K562 (cell line): Measurements from ENCODE around the gene NEK1. TPM values are rescaled to one million over a fixed set of nuclear protein-coding genes. Genes with fewer than 3 reads are reported as not detected.

Experiments
- MED1 ChIP-seq: sonication (generic); formaldehyde crosslinking; IDR thresholded peaks from 2 replicates; pipeline ENCODE4 v1.8.1; 2023; ENCODE audit warnings: missing genetic modification reagents, borderline replicate concordance
- NFATC3 ChIP-seq: fragments of 450-650 bp; IDR thresholded peaks from 2 replicates; pipeline ENCODE4 v1.6.1; 2017; ENCODE audit warnings: mild to moderate bottlenecking
- NR2F6 ChIP-seq: fragments of 450-650 bp; formaldehyde crosslinking; IDR thresholded peaks from 2 replicates; pipeline ENCODE4 v1.4.0; 2020; ENCODE audit warnings: mild to moderate bottlenecking
- POLR2AphosphoS2 ChIP-seq: IDR thresholded peaks from 2 replicates; pipeline ENCODE4 v1.6.1; 2012; ENCODE audit warnings: low read length, improper control_type of control experiment
- POLR2G ChIP-seq: fragments of 200-400 bp; formaldehyde crosslinking; IDR thresholded peaks from 2 replicates; pipeline ENCODE4 v1.6.1; 2017; ENCODE audit warnings: low read depth, mild to moderate bottlenecking, antibody characterized with exemption, low read length, moderate library complexity
- RB1 ChIP-seq: fragments of 450-650 bp; IDR thresholded peaks from 2 replicates; pipeline ENCODE4 v1.6.1; 2017; ENCODE audit warnings: low read depth, mild to moderate bottlenecking
- SLC30A9 ChIP-seq: fragments of 250-450 bp; sonication (Bioruptor Pico); IDR thresholded peaks from 2 replicates; pipeline ENCODE4 v1.8.0; 2022; ENCODE audit warnings: mild to moderate bottlenecking, moderate library complexity
- SRSF3 ChIP-seq: fragments of 200-400 bp; formaldehyde crosslinking; IDR thresholded peaks from 2 replicates; pipeline ENCODE4 v1.6.1; 2016; ENCODE audit warnings: mild to moderate bottlenecking, low read length, moderate library complexity; ENCODE audit not compliant: insufficient read depth
- TEAD2 ChIP-seq: fragments of 450-650 bp; IDR thresholded peaks from 2 replicates; pipeline ENCODE4 v1.6.1; 2016; ENCODE audit warnings: missing genetic modification characterization, control low read depth, missing compliant biosample characterization
- TFAM ChIP-seq: fragments of 250-450 bp; sonication (Bioruptor Pico); conservative IDR thresholded peaks from 2 replicates; pipeline ENCODE4 v1.5.0; 2021; ENCODE audit warnings: mild to moderate bottlenecking, moderate library complexity
- THAP12 ChIP-seq: fragments of 250-450 bp; sonication (Bioruptor Pico); IDR thresholded peaks from 2 replicates; pipeline ENCODE4 v1.9.0; 2021; ENCODE audit warnings: mild to moderate bottlenecking, inconsistent platforms
- THRB ChIP-seq: fragments of 450-650 bp; formaldehyde crosslinking; conservative IDR thresholded peaks from 2 replicates; pipeline ENCODE4 v1.4.0; 2022; ENCODE audit warnings: mild to moderate bottlenecking, missing genetic modification characterization
- ZBTB34 ChIP-seq: fragments of 250-450 bp; sonication (Bioruptor Pico); IDR thresholded peaks from 2 replicates; pipeline ENCODE4 v1.8.0; 2021; ENCODE audit warnings: mild to moderate bottlenecking, moderate library complexity
- ZEB2 ChIP-seq: fragments of 450-650 bp; IDR thresholded peaks from 2 replicates; pipeline ENCODE4 v1.6.1; 2016
- ZFX ChIP-seq: sonication (generic); formaldehyde crosslinking; IDR thresholded peaks from 2 replicates; pipeline ENCODE4 v1.8.0; 2022; ENCODE audit warnings: mild to moderate bottlenecking, missing genetic modification reagents, moderate library complexity
- ZNF217 ChIP-seq: sonication (generic); formaldehyde crosslinking; IDR thresholded peaks from 2 replicates; pipeline ENCODE4 v1.8.0; 2022; ENCODE audit warnings: mild to moderate bottlenecking, missing genetic modification reagents
- ZNF512 ChIP-seq: IDR thresholded peaks from 2 replicates; pipeline ENCODE4 v1.6.1; 2016; ENCODE audit warnings: missing genetic modification characterization, missing compliant biosample characterization
- ZNF57 ChIP-seq: fragments of 450-650 bp; formaldehyde crosslinking; IDR thresholded peaks from 2 replicates; pipeline ENCODE4 v1.4.0; 2020; ENCODE audit warnings: mild to moderate bottlenecking, moderate library complexity
- ZNF764 ChIP-seq: fragments of 250-450 bp; sonication (Bioruptor Pico); IDR thresholded peaks from 2 replicates; pipeline ENCODE4 v1.4.0; 2020; ENCODE audit warnings: low read depth, mild to moderate bottlenecking, moderate library complexity
- polyA plus RNA-seq, 8 experiments: library from polyadenylated mRNA; depleted of rRNA in 4 of 8; stranded (reverse) in 5 of 8; unstranded in 3 of 8; fragments of >200 nt; fragmentation: Nextera tagmentation in 2 of 8; fragmentation: Illumina TruSeq in 1 of 8; extraction: Ambion mirVana in 2 of 8; extraction: Trizol in 1 of 8; gene quantifications; 2 replicates each; pipeline versions ENCODE4 v1.2.1 to v1.2.3, GENCODE V29; 2011 to 2014; ENCODE audit warnings: inconsistent platforms in 1 of 8, missing spikeins in 1 of 8
- total RNA-seq, 7 experiments: library from RNA; depleted of rRNA in 6 of 7; stranded (reverse); fragments of >200 nt in 6 of 7; fragmentation: Illumina TruSeq in 2 of 7; extraction: Trizol in 2 of 7; gene quantifications; 2 replicates each; pipeline versions ENCODE4 v1.2.1 to v1.2.3, GENCODE V29; 2011 to 2021; ENCODE audit warnings: low replicate concordance in 1 of 7
- TF ChIP-seq, protein P1 (sequence below): sonication (generic); formaldehyde crosslinking; IDR thresholded peaks from 2 replicates; pipeline ENCODE4 v1.8.0; 2022; ENCODE audit warnings: missing genetic modification reagents, mild to moderate bottlenecking, borderline replicate concordance

NEK1 gene
- total and polyA plus RNA-seq, 9 of the 15 experiments (the other 6 are each of a cell fraction or from before 2014, with no cell fraction given), result 6.2 to 15.7 (median 10.3) TPM

GRCh38 chr4:169619958-169620879 is 7.8 kb upstream of the NEK1 start, which contains the start of gene CLCN3 (continued):
- TF ChIP-seq ZBTB34 (CRISPR knock-in tag), result no peak
- TF ChIP-seq ZNF217 (CRISPR knock-in tag), result no peak
- no peak for TF ChIP-seq TEAD2 (tag)
- TF ChIP-seq ZNF512 (tag), result no peak
- no peak for TF ChIP-seq NR2F6
- TF ChIP-seq THAP12 (CRISPR knock-in tag), result peak; percentile 62; the same call in 1 of the 2 replicates
- TF ChIP-seq SRSF3, result no peak
- TF ChIP-seq THRB (CRISPR knock-in tag), result 0 out of 2 replicates have a peak, but pooled peaks have one; percentile 10
- no peak for TF ChIP-seq ZFX (CRISPR knock-in tag)
- no peak for TF ChIP-seq ZNF764 (CRISPR knock-in tag)
- TF ChIP-seq POLR2G, result peak; percentile 95
- no peak for TF ChIP-seq TFAM (CRISPR knock-in tag)
- TF ChIP-seq, protein P1, sequence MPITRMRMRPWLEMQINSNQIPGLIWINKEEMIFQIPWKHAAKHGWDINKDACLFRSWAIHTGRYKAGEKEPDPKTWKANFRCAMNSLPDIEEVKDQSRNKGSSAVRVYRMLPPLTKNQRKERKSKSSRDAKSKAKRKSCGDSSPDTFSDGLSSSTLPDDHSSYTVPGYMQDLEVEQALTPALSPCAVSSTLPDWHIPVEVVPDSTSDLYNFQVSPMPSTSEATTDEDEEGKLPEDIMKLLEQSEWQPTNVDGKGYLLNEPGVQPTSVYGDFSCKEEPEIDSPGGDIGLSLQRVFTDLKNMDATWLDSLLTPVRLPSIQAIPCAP (CRISPR knock-in tag), result no peak
- TF ChIP-seq MED1 (CRISPR knock-in tag), result no peak
- peak; percentile 7; the same call in 1 of the 2 replicates for TF ChIP-seq RB1
- TF ChIP-seq ZEB2, result peak; percentile 10; the same call in 1 of the 2 replicates
- TF ChIP-seq ZNF57 (CRISPR knock-in tag), result no peak
- TF ChIP-seq NFATC3, result no peak
- no peak for TF ChIP-seq POLR2AphosphoS2
- no peak for TF ChIP-seq SLC30A9 (CRISPR knock-in tag)
